IMR-90 (cell line): ENCODE data around the gene NDST1. TPM values are rescaled to one million over a fixed set of nuclear protein-coding genes. Genes with fewer than 3 reads are reported as not detected.

Source experiments
- ATAC-seq: fragments of 200-7000 bp; cut with Tn5 transposase; 2 replicates; pipeline ENCODE4 v1.9.1; 2020; ENCODE audit warnings: low read depth, mild to moderate bottlenecking, moderate library complexity
- BruUV-seq: library from RNA; stranded (reverse); fragments of 400-500 nt; replicated peaks from 2 replicates; lab custom pipeline; 2021; lab: Mats Ljungman, UMichigan
- CTCF ChIA-PET: fragments of 300-600 bp; formaldehyde crosslinking; extraction: SDS; loops from one replicate; lab custom pipeline; 2021; ENCODE audit warnings: antibody characterized with exemption; lab: Yijun Ruan, JAX
- POLR2A ChIA-PET: fragments of 300-600 bp; sonication (Branson Sonifier 250); formaldehyde crosslinking; loops from one replicate; lab custom pipeline; 2022; ENCODE audit warnings: antibody characterized with exemption; ENCODE audit not compliant: unreplicated experiment; lab: Charles Lee
- DNase-seq: peaks from one replicate; pipeline ENCODE4 v3.0.0; 2013
- H2AFZ ChIP-seq: replicated peaks from 2 replicates; pipeline ENCODE3; 2013; ENCODE audit warnings: low read length, mild to moderate bottlenecking; ENCODE audit not compliant: poor library complexity
- H2AK5ac ChIP-seq: 2 replicates; pipeline ENCODE4 v1.6.1; 2013; ENCODE audit warnings: low read depth, low read length, inconsistent platforms
- H2AK9ac ChIP-seq: replicated peaks from 2 replicates; pipeline ENCODE3; 2013; ENCODE audit warnings: mild to moderate bottlenecking, low read depth, low read length, moderate library complexity; ENCODE audit not compliant: poor library complexity
- H2BK120ac ChIP-seq: 2 replicates; pipeline ENCODE4 v1.6.1; 2013; ENCODE audit warnings: low read depth, low read length, inconsistent platforms
- H2BK15ac ChIP-seq: 3 replicates; pipeline ENCODE4 v1.6.1; 2013; ENCODE audit warnings: low read depth, low read length, inconsistent platforms
- H2BK20ac ChIP-seq: 2 replicates; pipeline ENCODE4 v1.6.1; 2013; ENCODE audit warnings: low read depth, mild to moderate bottlenecking, inconsistent platforms, low read length, moderate library complexity
- H2BK5ac ChIP-seq: 2 replicates; pipeline ENCODE4 v1.6.1; 2013; ENCODE audit warnings: mild to moderate bottlenecking, low read depth, low read length, inconsistent platforms; ENCODE audit not compliant: poor library complexity, severe bottlenecking
- H3K14ac ChIP-seq: replicated peaks from 2 replicates; pipeline ENCODE4 v1.6.1; 2013; ENCODE audit warnings: low read depth, low read length, inconsistent platforms
- H3K18ac ChIP-seq: 2 replicates; pipeline ENCODE4 v1.6.1; 2013; ENCODE audit warnings: low read depth, low read length, control low read depth
- H3K23ac ChIP-seq: 2 replicates; pipeline ENCODE4 v1.6.1; 2013; ENCODE audit warnings: low read depth, low read length, inconsistent platforms
- H3K27ac ChIP-seq: 2 replicates; pipeline ENCODE4 v1.5.1; 2013; ENCODE audit warnings: mild to moderate bottlenecking, control low read depth, low read length; ENCODE audit not compliant: insufficient read depth
- H3K27me3 ChIP-seq: 2 replicates; pipeline ENCODE4 v1.6.1; 2013; ENCODE audit warnings: low read length; ENCODE audit not compliant: control insufficient read depth, insufficient read depth
- H3K36me3 ChIP-seq: 2 replicates; pipeline ENCODE4 v1.6.1; 2013; ENCODE audit warnings: low read length, mixed read lengths; ENCODE audit not compliant: control insufficient read depth, insufficient read depth
- H3K4ac ChIP-seq: 2 replicates; pipeline ENCODE4 v1.6.1; 2013; ENCODE audit warnings: low read depth, low read length, inconsistent platforms
- H3K4me1 ChIP-seq: 2 replicates; pipeline ENCODE4 v1.6.1; 2013; ENCODE audit warnings: low read length, mixed read lengths; ENCODE audit not compliant: control insufficient read depth, insufficient read depth
- H3K4me2 ChIP-seq: 2 replicates; pipeline ENCODE4 v1.6.1; 2013; ENCODE audit warnings: low read depth, mild to moderate bottlenecking, control low read depth, low read length, moderate library complexity
- H3K4me3 ChIP-seq: 2 replicates; pipeline ENCODE4 v1.5.1; 2013; ENCODE audit warnings: low read depth, mild to moderate bottlenecking, control low read depth, low read length, moderate library complexity; ENCODE audit not compliant: insufficient read depth
- H3K56ac ChIP-seq: 2 replicates; pipeline ENCODE4 v1.6.1; 2013; ENCODE audit warnings: low read length, inconsistent platforms; ENCODE audit not compliant: insufficient read depth; ENCODE audit errors: extremely low read depth
- H3K79me1 ChIP-seq, 2 experiments: 2 replicates each; pipeline ENCODE4 v1.6.1; 2013; ENCODE audit warnings: low read length in 2 of 2, inconsistent platforms in 1 of 2, low read depth in 1 of 2
- H3K9ac ChIP-seq: 2 replicates; pipeline ENCODE4 v1.6.1; 2013; ENCODE audit warnings: low read depth, low read length, control low read depth
- H3K9me1 ChIP-seq: 2 replicates; pipeline ENCODE4 v1.6.1; 2013; ENCODE audit warnings: low read length, inconsistent platforms; ENCODE audit not compliant: insufficient read depth
- H3K9me3 ChIP-seq: 2 replicates; pipeline ENCODE4 v1.6.1; 2013; ENCODE audit warnings: low read length; ENCODE audit not compliant: control insufficient read depth, insufficient read depth
- H4K20me1 ChIP-seq: 2 replicates; pipeline ENCODE4 v1.6.1; 2013; ENCODE audit warnings: low read length, inconsistent platforms; ENCODE audit not compliant: insufficient read depth
- H4K5ac ChIP-seq: 2 replicates; pipeline ENCODE4 v1.6.1; 2013; ENCODE audit warnings: mild to moderate bottlenecking, low read depth, low read length, control low read depth
- H4K8ac ChIP-seq, 2 experiments: 2 replicates each; pipeline ENCODE4 v1.6.1; 2013; ENCODE audit warnings: low read depth in 2 of 2, low read length in 2 of 2, control low read depth in 1 of 2, inconsistent platforms in 1 of 2
- H4K91ac ChIP-seq: 2 replicates; pipeline ENCODE4 v1.6.1; 2013; ENCODE audit warnings: low read depth, low read length, inconsistent platforms; ENCODE audit not compliant: insufficient read depth
- BHLHE40 ChIP-seq: fragments of 150-350 bp; IDR thresholded peaks from 2 replicates; pipeline ENCODE4 v1.6.1; 2016; ENCODE audit warnings: mild to moderate bottlenecking, low read depth, low read length
- CEBPB ChIP-seq: IDR thresholded peaks from 2 replicates; pipeline ENCODE4 v1.6.1; 2012; ENCODE audit warnings: low read depth, low read length, improper control_type of control experiment
- CHD1 ChIP-seq: IDR thresholded peaks from 2 replicates; pipeline ENCODE4 v1.6.1; 2012; ENCODE audit warnings: low read depth, low read length, improper control_type of control experiment
- FOS ChIP-seq: fragments of 150-350 bp; IDR thresholded peaks from 2 replicates; pipeline ENCODE4 v1.6.1; 2016; ENCODE audit warnings: low read depth, low read length
- MAFK ChIP-seq: IDR thresholded peaks from 2 replicates; pipeline ENCODE4 v1.6.1; 2012; ENCODE audit warnings: low read depth, low read length, improper control_type of control experiment
- MAZ ChIP-seq: IDR thresholded peaks from 2 replicates; pipeline ENCODE4 v1.6.1; 2012; ENCODE audit warnings: low read depth, mild to moderate bottlenecking, low read length, improper control_type of control experiment, moderate library complexity, borderline replicate concordance
- POLR2A ChIP-seq: IDR thresholded peaks from 2 replicates; pipeline ENCODE4 v1.6.1; 2012; ENCODE audit warnings: mild to moderate bottlenecking, low read depth, low read length
- RCOR1 ChIP-seq: IDR thresholded peaks from 2 replicates; pipeline ENCODE4 v1.6.1; 2012; ENCODE audit warnings: mild to moderate bottlenecking, low read length, improper control_type of control experiment; ENCODE audit not compliant: insufficient replicate concordance
- RFX5 ChIP-seq: IDR thresholded peaks from 2 replicates; pipeline ENCODE4 v1.8.0; 2012; ENCODE audit warnings: low read depth, mild to moderate bottlenecking, low read length, moderate library complexity
- SMC3 ChIP-seq: fragments of 150-350 bp; IDR thresholded peaks from 2 replicates; pipeline ENCODE4 v1.6.1; 2016; ENCODE audit warnings: low read depth, mild to moderate bottlenecking, antibody characterized with exemption, low read length, moderate library complexity
- WGBS, 2 experiments: methylation state at CpG; one replicate each; pipeline versions ENCODE4 v1.1.5 to v1.1.7; 2013; ENCODE audit warnings: missing lambda C conversion rate in 2 of 2; ENCODE audit not compliant: insufficient read length in 1 of 2; ENCODE audit errors: extremely low coverage in 2 of 2; 5-methylcytosine and 5-hydroxymethylcytosine counted together
- dilution Hi-C: fragments of 300-500 bp; cut with HindIII; formaldehyde crosslinking; loops from one replicate; pipeline ENCODE4 v1.14.3; 2018; ENCODE audit warnings: low sequenced_read_pairs; ENCODE audit not compliant: unreplicated experiment
- in situ Hi-C: fragments of 300-500 bp; cut with MboI; formaldehyde crosslinking; loops from 3 replicates; pipeline ENCODE4 v1.14.3; 2019; ENCODE audit warnings: low sequenced_read_pairs, inconsistent platforms, mixed read lengths
- intact Hi-C: fragments of 100-400 bp; cut with micrococcal nuclease; formaldehyde crosslinking; loops from 2 replicates; pipeline ENCODE4 v1.10.0; 2022
- polyA plus RNA-seq, 3 experiments: library from polyadenylated mRNA; depleted of rRNA; stranded (reverse); fragments of >200 nt; gene quantifications; 2 replicates each; pipeline ENCODE4 v1.2.3, GENCODE V29; 2012; ENCODE audit warnings: low replicate concordance in 1 of 3
- total RNA-seq: library from RNA; depleted of rRNA; stranded (reverse); fragments of >200 nt; gene quantifications from 2 replicates; pipeline ENCODE4 v1.2.3, GENCODE V29; 2012
- TF ChIP-seq, protein P1 (sequence below): conservative IDR thresholded peaks from 2 replicates; pipeline ENCODE4 v1.5.1; 2012; ENCODE audit warnings: mild to moderate bottlenecking, low read depth, low read length, improper control_type of control experiment

The NDST1 gene
- total and polyA plus RNA-seq, 2 of the 4 experiments (the other 2 are of a cell fraction) = 30.5 to 80.4 TPM

DNA sequence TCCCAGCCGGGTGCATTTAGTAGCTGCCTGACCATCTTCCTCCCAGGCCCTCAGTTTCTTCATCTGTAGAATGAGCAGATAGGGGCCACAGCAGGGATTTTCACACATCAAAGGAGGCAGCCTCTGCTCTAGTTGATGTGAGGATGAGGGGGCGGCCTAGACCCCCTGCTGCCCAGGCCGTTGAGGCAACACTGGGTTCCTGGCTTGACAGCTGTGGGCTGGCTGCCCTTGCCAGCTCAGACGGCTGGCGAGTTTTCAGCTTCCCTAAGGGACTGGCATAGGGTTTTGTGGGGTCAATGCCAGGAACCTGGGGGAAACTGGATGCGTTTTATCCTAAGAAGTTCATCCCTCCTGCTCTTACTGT lies 49.6 kb downstream of the NDST1 start:
- Histone ChIP-seq H3K14ac (no peak overlapping the region), H3K9me1 (no peaks in the 10 kb centered on the region), H4K5ac (no peak overlapping the region), H3K4me1 (0 out of 2 replicates have a peak, but pooled peaks cover 8% of the 10 kb centered on the region), H4K20me1 (peaks cover 7% of the 10 kb centered on the region; the same call in 1 of the 2 replicates), H2AK9ac (no peak overlapping the region), H4K91ac (no peak overlapping the region), H3K18ac (no peak overlapping the region), H3K56ac (no peak overlapping the region), H2BK20ac (no peak overlapping the region), H2BK5ac (no peak overlapping the region), H2BK120ac (no peak overlapping the region), H2BK15ac (no peak overlapping the region), H3K4ac (no peak overlapping the region), H3K79me1 (peaks cover 4 to 6% of the 10 kb centered on the region in 2 experiments; a peak in 1 of 4 replicates), H3K4me3 (no peak overlapping the region), H3K27me3 (no peaks in the 10 kb centered on the region), H3K36me3 (peaks cover 35% of the 10 kb centered on the region), H2AK5ac (no peak overlapping the region), H3K4me2 (no peak overlapping the region), H3K23ac (no peak overlapping the region), H4K8ac (no peak overlapping the region), H3K27ac (no peak overlapping the region), H2AFZ (no peak overlapping the region), H3K9ac (no peak overlapping the region), H3K9me3 (peaks cover 1% of the 10 kb centered on the region; the same call in 1 of the 2 replicates)
- dilution Hi-C loops (no loop called here), intact Hi-C loops (no loop called here), in situ Hi-C loops (no loop called here)
- no CpG with 5 or more reads among the region's 6 CpGs for WGBS, 2 experiments
- ATAC-seq = no peak
- ChIA-PET POLR2A (no interaction called here), CTCF (no interaction called here)
- TF ChIP-seq MAZ = no peak
- no peak for TF ChIP-seq CHD1
- TF ChIP-seq MAFK = no peak
- TF ChIP-seq SMC3 = no peak
- TF ChIP-seq RCOR1 = no peak
- TF ChIP-seq RFX5 = no peak
- TF ChIP-seq FOS = no peak
- no peak for TF ChIP-seq POLR2A
- TF ChIP-seq, protein P1, sequence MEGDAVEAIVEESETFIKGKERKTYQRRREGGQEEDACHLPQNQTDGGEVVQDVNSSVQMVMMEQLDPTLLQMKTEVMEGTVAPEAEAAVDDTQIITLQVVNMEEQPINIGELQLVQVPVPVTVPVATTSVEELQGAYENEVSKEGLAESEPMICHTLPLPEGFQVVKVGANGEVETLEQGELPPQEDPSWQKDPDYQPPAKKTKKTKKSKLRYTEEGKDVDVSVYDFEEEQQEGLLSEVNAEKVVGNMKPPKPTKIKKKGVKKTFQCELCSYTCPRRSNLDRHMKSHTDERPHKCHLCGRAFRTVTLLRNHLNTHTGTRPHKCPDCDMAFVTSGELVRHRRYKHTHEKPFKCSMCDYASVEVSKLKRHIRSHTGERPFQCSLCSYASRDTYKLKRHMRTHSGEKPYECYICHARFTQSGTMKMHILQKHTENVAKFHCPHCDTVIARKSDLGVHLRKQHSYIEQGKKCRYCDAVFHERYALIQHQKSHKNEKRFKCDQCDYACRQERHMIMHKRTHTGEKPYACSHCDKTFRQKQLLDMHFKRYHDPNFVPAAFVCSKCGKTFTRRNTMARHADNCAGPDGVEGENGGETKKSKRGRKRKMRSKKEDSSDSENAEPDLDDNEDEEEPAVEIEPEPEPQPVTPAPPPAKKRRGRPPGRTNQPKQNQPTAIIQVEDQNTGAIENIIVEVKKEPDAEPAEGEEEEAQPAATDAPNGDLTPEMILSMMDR = no peak
- no peak for TF ChIP-seq CEBPB
- TF ChIP-seq BHLHE40 = no peak
- no TSS peak for BruUV-seq
- DNase-seq = no peak
